RWPE1 (cell line): ENCODE measurements around the gene XPO5.
"Not testable (repeated sequence)": the region's sequence is repeated elsewhere in the genome, so short reads cannot be mapped to it uniquely, and the experiment has no call there.

Experiments
- CTCF ChIA-PET: fragments of 350-600 bp; sonication (Branson Sonifier 250); formaldehyde crosslinking; extraction: SDS; loops from one replicate; lab custom pipeline; 2021; lab: Yijun Ruan, JAX
- POLR2A ChIA-PET: fragments of 400-600 bp; formaldehyde crosslinking; extraction: SDS; loops from one replicate; lab custom pipeline; 2020; ENCODE audit warnings: antibody characterized with exemption; ENCODE audit not compliant: low non-redundant PET; lab: Yijun Ruan, JAX
- DNase-seq: peaks from one replicate; pipeline ENCODE4 v3.0.0; 2012; ENCODE audit warnings: low spot score
- H3K27ac ChIP-seq: fragments of 450-650 bp; 2 replicates; pipeline ENCODE4 v1.5.1; 2017
- CTCF ChIP-seq: fragments of 450-650 bp; conservative IDR thresholded peaks from 2 replicates; pipeline ENCODE4 v1.5.1; 2017; ENCODE audit warnings: low read depth, mild to moderate bottlenecking

Gene XPO5

DNA sequence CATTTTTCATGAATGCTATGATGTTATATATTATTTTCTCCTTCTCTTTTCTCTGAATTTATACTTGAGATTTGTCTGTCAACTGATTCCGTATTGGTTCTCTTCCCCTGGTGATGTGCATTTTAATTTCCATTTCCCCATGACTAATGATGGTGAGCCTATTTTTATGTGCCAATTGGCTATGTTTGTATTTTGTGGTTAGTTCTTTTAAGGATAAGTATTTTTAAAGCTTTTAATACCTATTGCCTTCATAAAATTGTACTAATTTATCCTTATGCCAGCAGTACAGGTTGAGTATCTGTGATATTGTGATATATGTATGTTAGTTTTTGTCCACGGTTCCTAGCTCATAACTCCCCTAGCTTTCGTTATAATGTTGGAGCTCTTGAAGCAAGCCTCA, 2.9 kb upstream of the XPO5 start:
- CTCF ChIA-PET, result interaction anchor here (0.6 kb wide), 1 partner anchor 244 kb away, joined by 4 read pairs; no protein-coding TSS in a partner anchor
- POLR2A ChIA-PET, result no interaction called here

GRCh38 chr6:43575105-43575771, 600 bp downstream of the XPO5 start:
- POLR2A ChIA-PET, result no interaction called here
- TF ChIP-seq CTCF, result no peak
- H3K27ac ChIP-seq, result peak overlapping the region; percentile 94
- CTCF ChIA-PET, result interaction anchor here (0.6 to 0.7 kb wide), 2 partner anchors 17 to 26 kb away, joined by 3 to 5 read pairs; no protein-coding TSS in a partner anchor
- DNase-seq, result peak; percentile 44

More for the DNA sequence above, 2.9 kb upstream of the XPO5 start:
- H3K27ac ChIP-seq, result no peak overlapping the region
- TF ChIP-seq CTCF, result no peak
- DNase-seq, result no peak

DNA sequence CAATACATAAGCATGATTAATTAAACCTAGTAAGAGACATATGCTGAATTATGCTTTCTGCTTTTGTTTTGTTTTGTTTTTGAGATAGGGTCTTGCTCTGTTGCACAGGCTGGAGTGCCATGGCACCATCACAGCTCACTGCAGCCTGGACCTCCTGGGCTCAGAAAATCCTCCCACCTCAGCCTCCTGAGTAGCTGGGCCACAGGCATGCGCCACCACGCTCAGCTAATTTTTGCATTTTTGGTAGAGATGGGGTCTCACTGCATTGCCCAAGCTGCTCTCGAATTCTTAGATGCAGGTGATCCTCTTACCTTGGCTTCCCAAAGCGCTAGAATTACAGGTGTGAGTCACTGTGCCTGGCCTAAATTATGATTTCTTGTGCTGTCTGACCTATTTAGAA, 3.8 kb downstream of the XPO5 start:
- POLR2A ChIA-PET, result no interaction called here
- no peak for DNase-seq
- CTCF ChIA-PET, result no interaction called here
- no peak for TF ChIP-seq CTCF
- H3K27ac ChIP-seq, result no peak overlapping the region

DNA sequence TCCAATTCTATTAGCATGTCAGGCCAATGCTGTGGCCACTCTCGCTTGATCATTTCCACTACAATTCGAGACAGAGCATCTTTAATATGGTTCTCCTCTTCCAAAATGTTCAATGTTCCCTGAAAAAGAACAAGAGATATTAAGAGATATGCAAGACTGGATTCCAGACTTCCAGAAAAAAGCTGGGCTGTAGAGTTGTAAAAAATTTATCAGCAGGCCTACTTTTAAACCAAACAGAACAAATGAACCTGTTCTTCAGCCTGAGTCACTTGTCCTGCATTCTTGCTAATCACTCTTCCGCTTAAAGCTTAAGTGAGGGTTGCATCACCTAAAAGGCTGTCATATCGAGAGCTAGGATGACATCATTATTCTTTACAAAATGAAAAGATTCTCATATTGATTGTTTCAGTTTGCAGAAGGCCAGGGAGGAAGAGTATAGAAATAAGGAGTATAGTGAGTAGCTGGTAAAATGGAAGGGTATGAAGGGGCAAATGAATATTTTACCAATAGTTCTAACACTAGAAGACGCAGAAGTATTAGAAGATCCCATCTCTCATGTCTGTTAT, 4.9 kb downstream of the XPO5 start:
- CTCF ChIA-PET, result interaction anchor here (0.6 to 0.7 kb wide), 2 partner anchors 307 to 428 kb away, joined by 3 read pairs; no protein-coding TSS in a partner anchor
- no peak for TF ChIP-seq CTCF
- POLR2A ChIA-PET, result no interaction called here
- H3K27ac ChIP-seq, result no peak overlapping the region
- peak; percentile 49 for DNase-seq

GRCh38 chr6:43559328-43559727, 16.5 kb downstream of the XPO5 start:
- TF ChIP-seq CTCF, result no peak
- no peak overlapping the region for H3K27ac ChIP-seq
- no peak for DNase-seq
- CTCF ChIA-PET, result no interaction called here
- POLR2A ChIA-PET, result no interaction called here

GRCh38 chr6:43557620-43558019, 18.2 kb downstream of the XPO5 start:
- H3K27ac ChIP-seq, DNase-seq, POLR2A ChIA-PET: not testable (repeated sequence)
- CTCF ChIA-PET, result interaction anchor here (1.2 kb wide), 1 partner anchor 294 kb away, joined by 3 read pairs; no protein-coding TSS in a partner anchor

DNA sequence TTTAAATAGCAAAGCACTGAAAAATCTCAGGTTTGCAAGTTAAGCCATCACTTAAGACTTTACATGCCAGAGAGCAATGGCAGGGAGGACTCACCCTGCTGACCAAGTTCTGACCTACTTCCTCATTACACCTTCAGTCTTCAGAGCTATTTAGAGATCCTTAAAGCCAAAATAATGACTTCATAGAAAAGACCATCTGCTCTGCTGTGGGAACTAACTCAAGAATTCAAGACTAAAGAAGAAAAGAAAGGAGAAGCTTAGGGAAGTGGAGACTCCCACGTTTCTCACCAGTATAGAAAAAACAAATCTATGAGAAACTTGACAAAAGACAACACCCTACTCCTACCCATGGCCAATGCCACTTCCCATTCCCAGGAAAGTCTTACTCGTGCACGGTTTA, 28.6 kb downstream of the XPO5 start:
- ChIA-PET CTCF (interaction anchor here (0.6 kb wide), 1 partner anchor 734 kb away, joined by 3 read pairs; no protein-coding TSS in a partner anchor), POLR2A (no interaction called here)
- no peak overlapping the region for H3K27ac ChIP-seq
- DNase-seq, result no peak
- TF ChIP-seq CTCF, result no peak
